OCI-LY3 (cell line): ENCODE results near the gene MXD1.

Experiments
- CTCF ChIP-seq: fragments of 200-600, 300-600 bp; sonication (generic); IDR thresholded peaks from 2 replicates; pipeline ENCODE4 v1.5.1; 2014; ENCODE audit warnings: antibody characterized with exemption, low read length, low read depth
- EZH2phosphoT487 ChIP-seq: fragments of 200-600 bp; shearing (Covaris generic); IDR thresholded peaks from 2 replicates; pipeline ENCODE4 v1.6.1; 2018; ENCODE audit warnings: antibody characterized with exemption, mixed run types, low read depth

- TF ChIP-seq CTCF: no peak
- TF ChIP-seq EZH2phosphoT487: no peak
Measured at GRCh38 chr2:69889302-69889701, 25.6 kb upstream of the MXD1 start.
